ENCODE data around the gene HMCES.

GRCh38 chr3:129277829-129278271 is 820 bp upstream of the HMCES start:
- no peak for TF ChIP-seq CTCF (IDR thresholded peaks at IDR 0.05)
- TF ChIP-seq POLR2A (IDR thresholded peaks at IDR 0.05): no peak
- no peak for TF ChIP-seq POLR2AphosphoS5 (IDR thresholded peaks at IDR 0.05; ENCODE audit: insufficient read depth in 1 of 2, low read depth in 1 of 2)
